ENCODE measurements around the gene RBMS3. TPM values are rescaled to one million over a fixed set of nuclear protein-coding genes. Genes with fewer than 3 reads are reported as not detected.

Gene RBMS3
- total and polyA plus RNA-seq, 2 of the 13 experiments (the other 11 are each of a cell fraction or from before 2014, with no cell fraction given) = not detected

GRCh38 chr3:29538610-29538958 lies 257.7 kb downstream of the RBMS3 start:
- Histone ChIP-seq H3K9me3 (ENCODE audit: low read length) (no peaks in the 10 kb centered on the region), H3K27ac (ENCODE audit: extremely low read length, insufficient read depth, low read length) (no peak overlapping the region), H3K79me2 (ENCODE audit: insufficient read depth, low read length) (no peaks in the 10 kb centered on the region), H2AFZ (ENCODE audit: low read length) (no peak overlapping the region), H3K4me2 (ENCODE audit: low read depth, low read length) (no peak overlapping the region), H3K4me1 (ENCODE audit: insufficient read depth, low read length) (no peaks in the 10 kb centered on the region), H3K36me3 (replicated peaks in 1 of 2; ENCODE audit: control insufficient read depth in 1 of 2, insufficient read depth in 2 of 2, low read length in 2 of 2) (no peaks in the 10 kb centered on the region), H3K9ac (ENCODE audit: insufficient read depth, low read depth, low read length) (no peak overlapping the region), H4K20me1 (ENCODE audit: insufficient read depth, low read length) (no peaks in the 10 kb centered on the region), H3K4me3 (replicated peaks in 1 of 3; ENCODE audit: insufficient read depth in 1 of 3, low read depth in 2 of 3, low read length in 3 of 3) (no peak overlapping the region), H3K27me3 (ENCODE audit: control insufficient read depth in 1 of 2, insufficient read depth in 2 of 2, low read length in 2 of 2) (no peaks in the 10 kb centered on the region; a peak in 1 of 5 replicates)
- BruUV-seq (replicated peaks) = no TSS peak
- no peak for TF ChIP-seq ZNF598 (CRISPR knock-in tag; IDR thresholded peaks at IDR 0.05; ENCODE audit: borderline replicate concordance)
- no peak for TF ChIP-seq ZNF652 (CRISPR knock-in tag; IDR thresholded peaks at IDR 0.05; ENCODE audit: borderline replicate concordance, low read depth)
- no peak for TF ChIP-seq KLF13 (CRISPR knock-in tag; IDR thresholded peaks at IDR 0.05)
- no peak for TF ChIP-seq GMEB1 (CRISPR knock-in tag; IDR thresholded peaks at IDR 0.05; ENCODE audit: borderline replicate concordance)
- no peak for TF ChIP-seq RXRB (CRISPR knock-in tag; IDR thresholded peaks at IDR 0.05; ENCODE audit: borderline replicate concordance)
- no peak for TF ChIP-seq GTF3A (CRISPR knock-in tag; conservative IDR thresholded peaks at IDR 0.05)
- TF ChIP-seq TCF12 (IDR thresholded peaks at IDR 0.05) = no peak
- no peak for TF ChIP-seq TCF12 (CRISPR knock-in tag; IDR thresholded peaks at IDR 0.05)
- TF ChIP-seq HOXD1 (CRISPR knock-in tag; IDR thresholded peaks at IDR 0.05) = no peak
- no peak for TF ChIP-seq TOE1 (CRISPR knock-in tag; IDR thresholded peaks at IDR 0.05)
- TF ChIP-seq NR2F1 (CRISPR knock-in tag; IDR thresholded peaks at IDR 0.05) = no peak
- no peak for TF ChIP-seq ZMAT5 (CRISPR knock-in tag; IDR thresholded peaks at IDR 0.05; ENCODE audit: borderline replicate concordance, low read depth)
- no peak for TF ChIP-seq SNRNP70 (IDR thresholded peaks at IDR 0.05; ENCODE audit: low read depth, low read length)
- no peak for DNase-seq (ENCODE audit: low spot score)
- POLR2A ChIA-PET = no interaction called here
- FAIRE-seq = no peak
- 19% methylated on average over 2 of the region's 2 CpGs for WGBS (ENCODE audit: low lambda C conversion rate)
- intact Hi-C loops (cut with micrococcal nuclease; ENCODE audit: unreplicated experiment) (no loop called here), in situ Hi-C loops (cut with HindIII; ENCODE audit: extremely low pct_ligation_motif_present, low pct_unique_long_range_greater_than_20kb) (no loop called here)
- CTCF ChIA-PET (ENCODE audit: low intra/inter-chr PET ratio, low total read pairs) = no interaction called here
- no peak for ATAC-seq
